NCI-H2107 (cell line): Measurements from ENCODE around the gene PGAP3.
A peak's percentile ranks its signal among the peaks of the same experiment; 100 is the strongest.

Source experiments
- DNase-seq: peaks from one replicate; lab custom pipeline; 2025; lab: John Stamatoyannopoulos, UW

The PGAP3 gene

GRCh38 chr17:39696731-39697130 lies 8.9 kb upstream of the PGAP3 start:
- DNase-seq: no peak

- DNase-seq: no peak
These were observed 7.2 kb upstream of the PGAP3 start for GRCh38 chr17:39695089-39695474.

GRCh38 chr17:39694593-39694992 lies 6.7 kb upstream of the PGAP3 start:
- no peak for DNase-seq

DNA sequence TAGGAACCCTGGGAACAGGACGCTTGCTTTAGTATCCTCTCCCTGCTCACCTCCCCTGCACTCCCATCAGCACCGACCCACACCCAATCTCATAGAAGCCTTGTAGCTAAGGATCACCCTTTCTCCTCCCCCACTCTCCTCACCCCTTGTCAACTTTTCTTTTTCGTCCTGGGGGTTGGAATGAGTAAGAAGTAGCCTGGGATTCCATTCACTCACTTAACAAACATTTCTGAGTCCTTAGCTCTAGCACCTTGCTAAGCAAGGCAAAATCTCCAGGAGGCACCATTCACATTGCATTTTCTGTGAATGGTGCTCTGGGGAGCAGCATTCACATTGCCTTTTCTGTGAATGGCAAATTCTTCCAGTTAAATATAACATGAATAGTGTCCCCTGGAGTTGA lies 1.1 kb upstream of the PGAP3 start:
- no peak for DNase-seq

GRCh38 chr17:39688475-39688835 lies 598 bp upstream of the PGAP3 start:
- no peak for DNase-seq

- no peak for DNase-seq
These were observed 734 bp downstream of the PGAP3 start for GRCh38 chr17:39687101-39687545.

GRCh38 chr17:39684369-39685192 lies 3.3 kb downstream of the PGAP3 start:
- DNase-seq: no peak

DNA sequence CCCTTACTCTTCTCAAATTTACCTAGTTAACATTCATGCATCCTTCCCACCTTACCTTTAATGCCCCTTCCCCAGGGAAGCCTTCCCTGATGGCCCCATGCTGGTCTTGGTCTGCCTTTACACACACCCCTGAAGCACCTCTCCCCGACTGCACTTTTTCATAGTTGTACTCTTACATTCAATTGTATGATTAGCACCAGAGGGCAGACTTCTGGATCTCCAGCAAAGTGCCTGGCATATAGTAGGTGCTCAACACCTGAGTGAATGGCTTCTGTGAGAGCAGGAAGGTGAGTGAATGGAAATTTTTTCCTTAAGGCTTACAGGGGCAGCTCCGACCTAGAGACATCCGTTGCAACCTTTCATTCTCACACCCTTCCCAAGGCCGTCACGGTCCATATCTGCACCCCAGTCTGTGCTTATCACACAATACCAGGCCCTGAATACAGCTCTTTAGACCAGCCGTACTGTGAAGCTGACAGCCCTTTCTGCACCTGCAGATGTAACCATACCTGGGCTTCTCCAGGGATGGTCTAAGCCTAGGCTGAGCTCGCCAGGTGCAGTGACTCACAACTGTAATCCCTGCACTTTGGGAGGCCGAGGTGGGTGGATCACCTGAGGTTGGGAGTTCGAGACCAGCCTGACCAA lies 4.4 kb downstream of the PGAP3 start:
- DNase-seq: no peak

DNA sequence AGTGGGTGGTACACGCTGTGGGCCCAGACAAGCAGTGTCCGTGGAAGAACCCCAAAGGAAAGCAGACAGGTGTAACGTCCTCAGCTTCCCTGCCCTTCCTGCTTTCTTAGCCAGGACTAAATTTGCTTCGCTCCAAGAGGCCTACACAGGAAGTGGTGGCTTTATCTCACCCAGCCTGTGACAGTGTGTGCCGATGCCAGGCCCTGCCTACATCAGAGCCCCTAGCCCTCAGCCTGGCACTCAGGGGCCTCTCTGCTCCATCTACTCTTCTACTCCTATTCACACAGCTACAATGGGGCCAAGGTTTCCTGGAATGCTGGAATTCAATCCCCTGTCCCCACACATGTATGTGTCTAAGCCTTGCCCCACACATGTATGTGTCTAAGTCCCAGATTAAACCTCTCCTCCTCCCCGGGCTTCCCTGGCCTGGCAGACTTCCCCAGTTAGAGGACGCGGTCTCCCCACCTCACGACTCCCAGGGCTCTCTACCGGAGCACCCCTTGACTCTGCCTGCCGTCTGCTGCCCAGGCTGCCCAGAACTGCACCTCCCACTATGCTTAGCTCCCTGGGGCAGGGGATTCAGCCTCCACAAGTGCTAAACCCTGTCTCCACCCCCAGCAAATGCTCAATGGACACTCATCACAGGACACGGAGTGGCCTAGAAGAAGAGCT lies 8.2 kb downstream of the PGAP3 start:
- no peak for DNase-seq

DNA sequence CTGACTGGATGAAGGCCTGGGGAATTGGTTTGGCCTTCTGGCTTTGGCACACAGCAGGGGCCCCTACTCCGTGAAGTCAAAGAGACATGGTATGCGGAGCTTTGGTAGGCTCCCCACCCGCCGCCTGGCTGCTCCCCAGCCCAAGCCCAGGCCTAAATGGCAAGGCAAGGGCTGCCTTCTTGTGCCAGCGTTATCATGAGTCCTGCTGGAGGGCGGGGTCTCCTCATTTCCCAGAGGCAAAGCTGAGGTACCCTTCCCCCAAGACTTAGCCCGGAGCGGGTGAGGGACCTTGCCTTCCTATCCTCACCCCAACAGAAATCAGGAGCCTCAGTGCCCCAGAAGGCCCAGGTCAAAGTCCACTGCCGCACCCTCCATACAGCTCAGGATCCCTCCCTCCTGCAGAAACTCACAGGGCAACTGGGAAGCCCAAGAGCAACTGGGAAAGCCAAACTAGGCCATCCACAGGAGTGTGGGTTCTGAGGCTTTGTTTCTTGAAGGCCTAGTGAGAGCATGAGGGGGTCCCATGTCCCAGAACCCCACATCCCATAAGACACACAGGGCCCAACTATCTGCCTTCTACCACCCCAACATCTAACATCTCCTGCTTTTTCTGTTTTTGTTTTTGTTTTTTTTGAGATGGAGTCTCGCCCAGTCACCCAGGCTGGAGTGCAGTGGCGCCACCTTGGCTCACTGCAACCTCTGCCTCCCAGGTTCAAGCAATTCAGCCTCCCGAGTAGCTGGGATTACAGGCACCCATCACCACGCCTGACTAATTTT lies 9.3 kb downstream of the PGAP3 start:
- no peak for DNase-seq

DNA sequence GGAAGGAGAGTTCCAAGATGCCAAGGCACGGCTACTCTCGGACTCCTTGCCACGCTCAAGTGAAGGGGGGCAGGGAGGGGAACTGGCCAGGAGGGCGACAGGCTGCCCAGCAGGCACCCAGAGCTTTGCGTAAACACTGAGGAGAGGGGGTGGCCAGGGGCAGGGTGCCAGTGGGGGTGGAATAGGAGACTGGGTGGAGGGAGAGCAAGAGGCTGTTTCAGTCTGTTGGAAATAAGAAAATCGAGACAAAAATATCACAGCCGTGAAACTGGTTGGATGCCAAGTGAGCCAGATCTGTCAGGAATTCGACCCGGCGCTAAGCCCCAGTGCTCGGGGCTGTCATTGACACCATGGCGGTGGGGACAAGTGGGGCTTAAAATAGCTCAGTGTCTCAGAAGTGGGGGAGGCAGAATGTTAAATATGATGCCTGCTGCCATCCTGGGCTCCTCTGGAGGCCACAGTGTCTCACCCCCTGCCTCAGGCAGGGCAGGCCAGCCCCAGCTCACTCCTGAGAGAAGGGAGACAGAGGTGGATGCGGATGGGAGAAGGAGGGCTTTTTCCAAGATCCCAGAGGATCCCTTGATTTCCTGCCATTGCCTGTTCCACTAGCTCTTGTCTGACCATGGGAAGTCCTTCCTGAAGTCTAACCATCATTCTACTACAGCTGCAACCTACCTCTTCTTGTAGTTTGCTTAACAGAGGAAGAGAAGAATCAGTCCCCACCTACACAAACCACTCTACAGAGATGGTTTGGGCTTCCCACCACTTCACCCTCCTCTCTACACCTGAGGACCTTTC lies 10.1 kb downstream of the PGAP3 start:
- peak; percentile 89 for DNase-seq

DNA sequence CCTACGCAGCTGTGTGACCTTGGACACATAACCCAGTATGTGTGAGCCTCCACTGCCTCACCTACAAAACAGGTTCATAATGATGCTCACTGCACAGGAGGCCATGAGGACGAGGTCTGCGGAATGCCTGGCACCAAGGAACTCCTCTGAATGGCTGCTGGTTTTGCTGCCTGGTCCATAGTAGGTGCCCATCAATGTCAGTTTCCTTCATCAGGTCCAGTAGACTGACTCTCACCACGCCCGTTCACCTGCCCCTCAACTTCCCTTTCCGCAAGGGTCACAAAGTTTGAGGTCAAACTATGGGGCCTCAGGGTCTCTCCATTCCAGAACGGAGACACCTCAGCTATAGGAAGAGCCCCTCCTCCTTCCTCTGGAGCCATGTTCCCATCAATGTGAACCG lies 10.8 kb downstream of the PGAP3 start:
- no peak for DNase-seq

DNA sequence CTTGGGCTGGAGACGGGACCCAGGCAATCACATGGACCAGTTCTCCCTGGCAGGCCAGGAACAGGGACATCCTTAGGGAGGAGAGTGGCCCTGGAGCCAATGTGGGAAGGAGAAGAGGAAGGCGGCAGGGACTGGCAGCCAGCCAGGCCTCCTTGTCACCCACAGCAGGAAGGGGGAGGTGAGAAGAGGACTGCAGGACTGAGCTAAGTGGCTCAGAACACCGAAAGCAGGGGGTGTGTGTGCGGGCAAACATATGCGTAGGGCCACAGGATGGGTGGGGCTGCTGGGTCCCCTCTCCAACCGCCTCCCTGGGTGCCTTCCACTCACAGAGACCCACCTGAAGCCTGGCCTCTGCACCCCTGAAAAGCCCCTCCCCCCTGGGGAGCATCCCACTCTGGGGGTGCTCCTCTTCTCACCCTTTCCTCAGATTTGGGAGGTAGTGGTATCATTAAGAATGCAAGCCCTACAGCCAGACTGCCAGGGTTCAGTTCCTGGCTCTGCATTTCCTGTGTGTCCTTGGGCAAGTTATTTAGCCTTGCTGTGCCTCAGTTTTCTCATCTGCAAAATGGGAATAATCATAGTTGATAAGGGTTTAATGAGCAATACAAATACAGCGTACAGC lies 11.5 kb downstream of the PGAP3 start:
- peak; percentile 78 for DNase-seq

GRCh38 chr17:39675390-39676082 lies 12.3 kb downstream of the PGAP3 start:
- no peak for DNase-seq

DNA sequence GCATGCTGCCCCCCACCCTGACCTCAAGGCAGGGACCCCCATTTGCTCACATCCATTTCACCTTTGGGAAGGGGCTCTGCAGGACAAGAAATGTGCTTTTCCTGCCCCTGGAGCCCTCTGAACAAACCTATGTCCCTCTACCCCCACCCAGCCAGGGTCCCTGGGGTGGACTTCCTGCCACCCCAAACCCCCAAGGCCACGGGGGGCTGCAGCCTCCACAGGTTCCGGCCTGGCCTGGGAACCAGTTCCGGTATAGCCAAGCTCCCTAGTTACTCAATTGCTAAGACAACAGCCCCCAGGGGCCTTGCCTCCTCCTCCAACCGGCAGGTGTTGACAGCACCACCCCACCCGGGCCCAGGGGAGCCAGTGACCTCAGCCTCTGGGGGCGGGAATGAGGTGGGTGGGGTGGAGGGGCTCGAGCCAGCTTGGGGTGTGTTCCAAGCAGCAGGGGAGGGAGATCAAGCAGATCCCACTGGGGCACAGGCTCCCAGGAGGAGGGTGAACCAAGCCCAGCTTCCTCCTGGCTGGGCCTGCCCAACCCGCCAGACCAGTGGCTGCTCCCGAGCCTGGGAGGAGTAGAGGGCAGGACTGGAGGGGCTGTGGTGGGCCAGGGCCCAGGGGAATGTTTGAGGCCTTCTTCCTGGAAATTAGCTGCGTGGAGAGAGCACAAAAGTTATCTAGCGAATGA lies 13.0 kb downstream of the PGAP3 start:
- DNase-seq: peak; percentile 73

DNA sequence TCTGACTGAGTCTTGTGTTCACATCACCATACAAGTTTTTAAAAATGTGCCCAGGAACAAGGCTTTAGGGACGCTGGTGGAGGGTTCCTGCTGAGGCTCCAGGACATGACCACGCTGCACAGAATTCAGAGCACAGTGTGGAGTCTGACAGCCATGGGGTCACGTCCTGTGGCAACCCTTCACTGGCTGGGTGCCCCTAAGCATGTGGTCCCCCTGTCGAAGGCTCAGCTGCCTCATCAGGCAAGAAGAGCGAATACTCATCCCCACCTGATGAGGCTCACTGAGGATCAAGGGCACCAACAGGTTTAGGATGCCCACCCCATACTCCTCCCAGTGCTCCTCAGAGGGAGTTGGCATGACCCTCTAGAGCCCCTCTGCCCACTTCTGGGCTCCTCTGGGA lies 13.7 kb downstream of the PGAP3 start:
- DNase-seq: no peak

GRCh38 chr17:39673335-39674081 lies 14.3 kb downstream of the PGAP3 start:
- no peak for DNase-seq

- no peak for DNase-seq
These were observed 15.1 kb downstream of the PGAP3 start for GRCh38 chr17:39672522-39673334.
